SKM-1 (cell line): Measurements from ENCODE around the gene FUZ.

Source experiments
- DNase-seq: peaks from one replicate; lab custom pipeline; 2025; ENCODE audit not compliant: unreplicated experiment; lab: John Stamatoyannopoulos, UW

Gene FUZ

DNA sequence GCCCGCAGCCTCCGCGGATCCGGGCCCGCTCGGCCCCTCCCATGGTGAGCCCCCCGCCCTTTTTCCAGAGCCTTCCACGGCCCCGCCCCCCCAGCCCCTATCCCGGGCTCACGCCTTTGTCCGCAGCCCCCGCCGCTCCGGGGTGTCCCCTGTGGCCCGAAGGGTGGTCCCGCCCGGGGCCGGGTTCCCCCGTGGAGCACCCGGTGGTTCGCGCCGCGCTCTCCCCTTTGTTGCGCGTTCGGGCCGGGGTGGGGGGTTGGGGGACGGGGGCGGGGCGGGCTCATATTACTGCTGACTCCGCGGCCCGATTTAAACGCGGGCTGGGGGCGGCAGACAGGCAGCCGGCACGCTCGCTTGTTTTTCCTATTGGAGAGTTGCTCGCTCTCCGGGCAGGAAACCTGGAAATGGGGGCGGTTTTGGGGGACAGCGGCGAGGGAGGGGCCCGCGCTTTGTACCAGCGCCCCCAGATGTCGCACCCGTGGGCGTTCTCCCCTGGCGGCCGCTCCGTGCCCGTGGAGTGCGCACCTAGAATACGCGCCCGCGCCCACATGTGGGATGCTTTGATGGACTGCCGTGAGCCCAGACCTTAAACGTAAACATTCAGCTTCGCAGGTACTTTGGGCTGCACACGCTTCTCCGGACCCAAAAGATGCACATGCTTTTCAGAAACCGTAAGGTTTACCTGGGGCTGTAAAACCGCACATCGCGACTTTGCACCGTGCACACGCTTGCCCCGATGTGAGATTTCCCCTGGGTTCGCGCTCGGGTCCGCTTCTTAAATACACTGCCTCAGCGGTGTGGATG is 38.6 kb upstream of the FUZ start:
- no peak for DNase-seq

DNA sequence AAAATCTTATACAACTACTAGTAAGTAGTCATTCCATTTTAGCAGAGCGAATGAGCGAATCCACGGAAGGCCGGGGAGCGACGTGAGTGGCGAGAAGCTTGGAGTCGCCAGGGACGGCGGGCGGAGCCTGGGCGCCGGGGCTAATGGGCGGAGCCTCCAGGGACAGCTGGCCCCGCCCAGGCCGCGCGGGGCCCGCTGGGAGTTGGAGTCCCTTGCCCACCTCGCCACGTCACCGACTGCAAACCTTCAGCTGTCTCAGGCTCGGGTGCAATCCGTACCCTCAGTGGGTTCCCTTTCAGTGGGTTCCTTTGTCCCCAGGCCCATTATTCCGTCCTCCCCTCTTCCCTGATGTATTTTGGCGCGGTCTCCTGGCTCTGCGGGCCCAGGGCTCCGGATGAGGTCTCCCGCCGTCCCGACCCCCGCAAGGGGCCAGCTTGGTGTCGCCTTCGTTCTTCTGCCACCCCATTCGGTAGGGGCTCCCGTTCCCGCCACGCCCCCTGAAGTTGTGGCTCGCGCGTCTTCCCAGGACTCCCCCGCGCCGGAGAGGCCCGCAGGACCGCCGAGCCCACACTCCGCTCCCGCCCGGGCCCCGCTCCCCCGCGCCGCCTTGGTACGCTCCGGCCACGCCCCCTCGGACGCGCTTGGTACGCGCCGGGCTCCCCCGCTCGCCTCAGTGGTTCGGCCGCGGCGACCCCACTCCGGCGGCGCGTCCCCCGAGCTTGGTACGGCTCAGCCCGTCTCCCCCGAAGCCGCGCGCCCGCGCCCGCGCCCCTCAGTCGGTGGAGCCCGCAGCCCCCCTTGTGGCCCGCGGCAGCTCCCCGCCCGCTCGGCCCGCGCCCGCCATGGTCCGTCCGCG is 37.6 kb upstream of the FUZ start, which contains the start of gene PTOV1:
Gene PTOV1 (plus strand): TSS at position 673 of the 856 bp plus-strand sequence.
- peak; percentile 9 for DNase-seq

DNA sequence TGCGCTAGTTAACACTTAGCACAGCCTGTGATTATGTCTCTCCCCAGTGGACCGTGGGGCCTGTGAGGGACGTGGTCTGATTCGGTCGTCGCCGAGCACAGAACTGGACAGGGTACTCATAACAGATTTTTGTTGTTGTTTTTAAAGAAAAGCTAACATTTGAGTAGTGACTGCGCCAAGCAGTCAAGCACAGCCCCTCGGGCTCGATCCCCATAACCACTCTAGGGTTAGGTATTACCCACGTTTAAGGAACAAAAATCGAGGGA is 37.1 kb upstream of the FUZ start:
- no peak for DNase-seq

DNA sequence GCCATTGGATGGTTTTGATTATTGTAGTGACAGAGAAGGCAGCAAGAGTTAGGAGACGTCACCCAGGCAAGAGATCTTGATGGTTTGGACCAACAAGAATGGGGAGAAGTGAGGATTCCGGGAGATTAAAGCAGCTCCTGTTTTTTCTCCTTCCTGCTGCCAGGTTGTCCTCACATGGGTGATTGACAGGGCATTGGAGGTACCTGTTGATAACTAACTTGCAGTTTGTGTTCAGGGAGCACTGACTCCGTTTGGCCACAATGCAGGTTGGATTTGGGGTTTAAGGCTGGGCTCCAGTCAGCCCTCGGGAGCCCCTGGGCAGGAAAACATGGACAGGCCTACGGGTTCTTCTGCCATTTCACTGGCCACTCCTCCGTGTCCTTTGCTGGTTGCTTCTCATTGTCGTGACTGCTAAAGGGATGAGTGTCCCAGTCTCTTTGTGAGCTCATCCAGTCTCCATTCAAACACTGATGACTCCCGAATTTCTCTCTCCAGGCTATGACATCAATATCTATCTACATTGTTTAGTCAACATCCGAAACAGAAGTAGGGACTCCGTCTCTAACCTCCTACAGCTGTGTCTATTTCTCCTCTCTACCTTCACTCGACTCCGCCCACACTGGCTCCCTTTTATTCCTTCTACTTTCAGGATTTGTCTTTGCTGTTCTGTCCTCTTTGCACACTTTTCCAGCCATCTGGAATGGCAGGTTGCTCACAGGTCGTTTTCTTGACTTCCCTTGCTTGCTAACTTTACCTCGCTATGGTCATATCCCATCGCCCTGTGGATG is 36.5 kb upstream of the FUZ start:
- no peak for DNase-seq

DNA sequence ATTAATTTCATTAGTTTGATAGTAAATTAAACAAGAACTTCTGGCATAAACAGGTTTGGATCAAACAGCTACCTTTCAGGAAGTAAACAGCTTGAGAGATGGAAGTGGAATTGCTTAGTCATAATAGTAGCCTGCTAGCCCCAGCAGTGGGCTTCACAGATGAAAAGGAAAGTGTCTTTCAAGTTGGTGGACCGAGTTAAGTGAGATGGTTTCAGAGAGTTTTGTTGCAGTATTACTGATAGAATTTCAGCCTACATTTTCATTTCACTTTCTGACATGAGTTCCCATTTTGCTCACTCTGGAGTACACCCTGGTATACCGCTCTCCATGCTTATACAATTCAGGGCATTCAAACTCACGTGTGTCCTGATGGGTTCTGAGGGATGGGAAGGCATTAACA is 35.8 kb upstream of the FUZ start:
- no peak for DNase-seq

DNA sequence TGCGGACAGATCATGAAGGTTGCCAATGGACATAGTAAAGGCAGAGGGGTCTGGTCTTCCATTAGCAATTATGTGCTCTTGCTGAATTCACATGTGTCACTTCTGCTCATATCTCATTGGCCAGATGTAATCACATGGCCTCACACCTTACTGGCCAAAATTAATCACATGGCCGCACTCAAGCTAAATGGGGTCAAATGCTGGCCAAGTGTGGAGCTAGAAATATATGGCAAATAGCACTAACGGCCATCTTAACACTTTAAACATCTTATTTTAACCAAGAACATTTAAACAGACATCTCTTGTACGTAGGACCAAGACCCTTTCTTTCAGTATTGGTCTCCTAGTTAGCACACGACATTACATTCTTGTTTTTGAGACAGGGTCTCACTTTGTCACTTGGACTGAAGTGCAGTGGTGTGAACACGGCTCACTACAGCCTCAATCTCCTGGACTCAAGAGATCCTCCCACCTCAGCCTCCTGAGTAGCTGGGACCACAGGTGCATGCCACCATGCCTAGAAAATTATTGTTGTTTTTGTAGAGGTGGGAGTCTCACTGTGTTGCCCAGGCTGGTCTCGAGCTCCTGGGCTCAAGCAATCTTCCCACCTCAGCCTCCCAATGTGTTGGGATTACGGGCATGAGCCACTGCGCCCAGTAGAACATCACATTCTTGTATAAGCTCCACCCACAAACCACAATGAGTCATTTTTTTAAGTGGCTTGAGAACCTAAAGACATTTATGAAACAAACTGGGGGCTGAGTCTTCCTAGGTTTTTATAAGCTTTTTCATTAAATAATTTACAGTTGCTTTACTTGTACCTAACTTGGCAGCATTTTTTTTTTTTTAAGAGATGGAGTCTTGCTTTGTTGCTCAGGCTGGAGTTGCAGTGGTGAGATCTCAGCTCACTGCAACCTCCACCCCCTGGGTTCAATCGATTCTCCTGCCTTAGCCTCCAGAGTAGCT is 34.9 kb upstream of the FUZ start:
- DNase-seq: no peak

DNA sequence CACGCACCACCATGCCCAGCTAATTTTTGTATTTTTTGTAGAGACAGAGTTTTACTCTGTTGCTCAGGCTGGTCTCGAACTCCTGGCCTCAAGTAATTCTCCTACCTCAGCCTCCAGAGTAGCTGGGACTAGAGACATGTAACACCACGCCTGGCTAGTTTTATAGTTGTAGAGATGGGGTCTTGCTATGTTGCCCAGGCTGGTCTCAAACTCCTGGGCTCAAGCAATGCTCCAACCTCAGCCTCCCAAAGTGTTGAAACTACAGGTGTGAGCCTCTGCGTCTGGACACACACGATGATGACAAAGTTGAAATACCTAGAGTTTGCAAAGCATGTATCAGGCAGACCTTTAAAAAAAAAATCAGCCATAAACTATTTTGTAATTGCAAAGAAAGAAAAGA is 33.3 kb upstream of the FUZ start:
- no peak for DNase-seq

DNA sequence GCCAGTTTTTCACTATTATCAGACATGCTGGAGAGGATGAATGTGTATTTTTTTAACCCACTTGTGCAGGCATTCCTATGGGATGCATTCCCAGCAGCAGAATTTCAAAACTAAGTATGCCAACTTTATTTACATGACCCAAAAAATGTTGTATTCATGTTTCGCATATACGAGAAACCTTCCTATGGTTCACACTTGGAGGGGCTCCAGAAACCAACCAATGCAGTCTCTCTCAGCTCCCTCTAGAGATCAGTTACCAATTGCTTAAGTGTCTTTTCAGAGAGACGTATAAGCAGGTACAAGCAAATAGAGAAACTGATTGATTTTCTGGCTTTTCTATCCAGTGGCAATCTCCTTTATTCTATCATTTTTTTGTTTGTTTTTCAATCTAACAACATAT is 32.3 kb upstream of the FUZ start:
- DNase-seq: no peak

DNA sequence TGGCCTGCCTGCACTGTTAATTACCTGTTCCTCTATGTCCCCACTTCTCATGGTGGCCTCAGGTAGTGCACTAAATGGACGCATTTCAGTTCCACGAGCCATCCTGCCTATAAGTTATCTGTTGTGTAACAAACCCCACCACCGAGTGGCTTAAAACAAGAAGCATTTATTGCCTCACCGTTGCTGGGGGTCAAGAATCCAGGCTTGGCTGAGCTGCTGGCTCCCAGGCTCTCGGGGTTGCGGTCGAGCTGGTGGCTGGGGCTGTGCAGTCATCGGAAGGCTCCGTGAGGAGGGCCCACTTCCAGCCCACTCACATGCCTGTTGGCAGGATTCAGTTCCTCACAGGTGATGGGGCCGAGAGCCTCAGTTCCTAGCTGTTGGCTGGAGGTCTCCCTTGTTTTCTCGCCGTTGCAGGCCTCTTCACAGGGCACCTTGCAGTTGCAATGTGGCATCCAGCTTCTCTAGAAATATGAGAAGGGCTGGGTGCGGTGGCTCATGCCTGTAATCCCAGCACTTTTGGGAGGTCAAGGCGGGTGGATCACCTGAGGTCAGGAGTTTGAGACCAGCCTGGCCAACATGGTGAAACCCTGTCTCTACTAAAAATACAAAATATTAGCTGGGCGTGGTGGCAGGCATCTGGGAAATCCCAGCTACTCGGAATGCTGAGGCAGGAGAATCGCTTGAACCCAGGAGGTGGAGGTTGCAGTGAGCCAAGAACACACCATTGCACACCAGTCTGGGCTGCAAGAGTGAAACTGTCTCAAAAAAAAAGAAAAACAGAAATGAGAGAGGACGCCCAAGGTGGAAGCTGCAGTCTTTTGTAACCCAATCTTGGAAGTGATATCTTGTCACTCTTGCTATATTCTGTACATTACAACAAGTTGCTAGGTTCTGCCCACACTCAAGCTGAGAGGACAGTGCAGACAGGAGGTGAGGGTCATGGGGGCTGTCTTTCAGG is 31.3 kb upstream of the FUZ start:
- peak; percentile 2 for DNase-seq

DNA sequence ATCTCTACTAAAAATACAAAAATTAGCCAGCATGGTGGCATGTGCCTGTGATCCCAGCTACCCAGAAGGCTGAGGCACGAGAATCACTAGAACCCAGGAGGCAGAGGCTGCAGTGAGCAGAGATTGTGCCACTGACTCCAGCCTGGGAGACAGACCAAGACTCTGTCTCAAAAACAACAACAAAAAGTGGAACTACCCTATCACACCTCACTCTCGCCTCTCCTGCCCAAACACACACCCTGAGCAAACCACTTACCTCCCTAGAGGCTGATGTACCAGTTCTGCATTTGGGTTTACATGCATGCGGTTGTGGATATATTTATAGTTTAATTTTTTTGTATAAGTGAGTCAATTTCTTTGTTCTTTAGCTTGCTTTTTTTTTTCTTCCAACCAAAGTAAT is 30.2 kb upstream of the FUZ start:
- no peak for DNase-seq

DNA sequence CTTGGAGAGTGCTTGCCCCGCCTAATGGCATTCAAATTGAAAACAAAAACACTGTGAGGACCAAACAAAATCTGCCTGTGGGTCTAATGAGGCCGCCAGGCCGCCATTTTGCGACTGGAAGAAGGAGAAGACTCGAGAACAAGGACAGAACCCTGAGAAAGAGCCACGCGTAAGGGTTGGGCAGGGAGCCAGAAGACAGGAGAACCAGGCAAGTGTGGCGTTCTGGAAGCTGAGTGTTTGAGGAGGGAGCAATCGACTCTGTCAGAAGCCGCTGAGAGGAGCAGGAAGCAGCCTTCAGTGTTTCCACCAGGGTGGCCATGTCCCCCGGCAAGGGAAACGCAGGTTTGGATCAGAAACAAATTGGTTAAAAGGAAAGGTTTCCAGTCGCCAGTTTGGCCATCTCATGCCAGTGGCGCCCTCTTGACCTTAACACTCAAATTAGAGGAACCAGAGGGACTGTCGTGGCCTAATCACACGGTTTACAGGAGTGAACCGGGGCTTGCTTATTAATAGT is 27.7 kb upstream of the FUZ start:
- DNase-seq: no peak

DNA sequence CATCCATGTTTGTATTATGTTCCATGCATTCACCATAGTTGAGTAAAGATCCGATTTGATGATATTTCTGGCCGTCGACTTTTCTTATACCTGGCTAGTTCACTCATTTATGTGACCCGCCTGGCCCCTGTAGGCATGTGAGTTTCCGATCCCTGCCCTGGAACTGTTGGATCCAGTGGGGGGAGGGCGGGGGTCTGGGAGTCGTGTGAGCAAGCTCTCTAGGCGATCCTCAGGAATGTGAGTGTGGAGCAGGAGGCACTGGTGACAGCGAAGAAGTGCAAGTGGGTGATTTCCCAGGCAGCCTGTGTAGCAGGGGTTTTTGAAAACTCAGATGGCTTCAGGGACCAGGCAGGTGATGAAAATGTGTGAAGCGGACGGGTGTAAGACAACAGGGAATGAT is 27.2 kb upstream of the FUZ start:
- DNase-seq: no peak

DNA sequence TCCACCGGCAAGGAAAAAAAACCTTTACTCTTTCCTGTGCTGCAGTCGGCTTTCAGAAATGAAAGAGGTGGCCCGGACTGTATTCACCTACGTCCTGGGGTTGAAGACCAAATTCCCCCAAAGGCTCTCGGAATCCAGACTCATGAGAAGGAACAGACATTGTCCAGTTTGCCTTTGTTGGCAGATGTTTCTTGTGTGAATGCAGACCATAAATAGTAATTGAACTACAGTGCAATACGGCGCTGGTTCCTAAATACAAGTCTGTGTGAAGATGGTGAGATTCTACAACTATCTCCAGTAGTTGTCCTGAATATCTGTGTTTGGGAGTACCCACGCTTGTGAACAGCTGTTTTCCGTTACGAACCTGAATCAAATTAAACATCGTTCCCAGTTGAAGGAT is 26.6 kb upstream of the FUZ start:
- DNase-seq: no peak

DNA sequence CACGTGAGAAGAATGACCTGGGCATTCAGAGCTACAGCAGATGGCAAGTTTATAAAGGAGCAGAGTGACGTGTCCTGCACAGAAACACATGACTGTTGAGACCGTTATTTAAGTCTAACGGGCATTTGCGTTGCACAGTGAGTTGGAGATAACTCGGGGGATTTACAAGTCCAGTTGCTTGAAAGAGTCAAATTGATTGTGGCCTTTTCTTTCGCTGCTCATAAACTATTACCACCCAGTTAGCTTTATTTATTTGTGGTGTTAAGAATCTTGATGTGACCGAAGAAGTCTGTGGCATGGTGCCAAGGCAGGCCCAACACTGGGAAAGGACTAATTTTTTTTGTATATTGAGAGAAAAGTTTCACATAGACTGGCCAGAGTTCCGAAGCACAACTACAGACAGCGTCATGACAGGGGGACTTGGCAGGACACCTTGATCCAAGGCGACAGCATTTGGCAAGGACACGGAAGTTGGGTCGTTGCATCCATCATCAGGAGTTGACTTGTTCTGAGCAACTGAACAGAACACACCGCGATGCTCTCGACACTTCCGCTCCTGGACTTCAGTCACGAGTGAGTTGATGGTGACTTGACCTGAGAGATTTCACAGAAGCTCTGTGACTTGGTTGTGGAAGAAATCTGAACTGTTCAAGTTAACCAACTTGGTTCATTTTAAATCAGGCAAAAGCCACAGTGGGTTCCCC is 25.9 kb upstream of the FUZ start:
- no peak for DNase-seq

DNA sequence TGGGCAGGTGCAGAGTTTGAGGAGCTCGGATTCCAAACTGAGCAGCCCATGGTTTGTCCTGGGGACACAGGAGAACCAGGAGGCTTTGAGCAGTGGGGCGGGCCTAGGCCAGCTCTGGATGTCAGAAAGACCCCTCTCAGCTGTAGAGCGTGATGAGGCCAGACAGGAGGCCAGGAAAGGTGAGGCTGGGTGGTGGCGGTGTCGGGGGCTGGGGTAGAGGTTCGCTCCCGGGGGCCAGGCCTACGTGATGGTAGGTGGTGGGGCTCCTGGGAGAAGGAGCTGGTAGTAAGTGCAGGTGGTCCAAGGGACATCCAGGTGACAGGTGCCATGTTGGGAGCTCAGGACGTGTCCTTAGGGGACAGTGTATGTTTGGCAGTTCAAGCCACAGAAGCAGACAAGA is 24.3 kb upstream of the FUZ start:
- no peak for DNase-seq

DNA sequence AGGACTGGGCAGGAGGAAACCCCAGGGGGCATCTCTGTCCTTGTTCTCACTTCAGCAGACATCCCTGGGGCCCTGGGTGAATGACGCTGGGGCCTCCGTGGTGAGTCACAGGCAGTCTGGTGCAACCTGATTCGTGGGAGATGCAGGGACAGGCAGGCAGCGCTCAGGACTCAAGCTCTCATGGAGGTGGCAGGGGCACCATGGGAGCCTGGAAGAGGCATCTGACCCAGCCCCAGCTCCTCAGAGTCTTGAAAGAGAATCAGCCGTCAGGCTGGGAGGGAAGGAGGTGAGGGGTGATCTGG is 23.9 kb upstream of the FUZ start:
- no peak for DNase-seq

DNA sequence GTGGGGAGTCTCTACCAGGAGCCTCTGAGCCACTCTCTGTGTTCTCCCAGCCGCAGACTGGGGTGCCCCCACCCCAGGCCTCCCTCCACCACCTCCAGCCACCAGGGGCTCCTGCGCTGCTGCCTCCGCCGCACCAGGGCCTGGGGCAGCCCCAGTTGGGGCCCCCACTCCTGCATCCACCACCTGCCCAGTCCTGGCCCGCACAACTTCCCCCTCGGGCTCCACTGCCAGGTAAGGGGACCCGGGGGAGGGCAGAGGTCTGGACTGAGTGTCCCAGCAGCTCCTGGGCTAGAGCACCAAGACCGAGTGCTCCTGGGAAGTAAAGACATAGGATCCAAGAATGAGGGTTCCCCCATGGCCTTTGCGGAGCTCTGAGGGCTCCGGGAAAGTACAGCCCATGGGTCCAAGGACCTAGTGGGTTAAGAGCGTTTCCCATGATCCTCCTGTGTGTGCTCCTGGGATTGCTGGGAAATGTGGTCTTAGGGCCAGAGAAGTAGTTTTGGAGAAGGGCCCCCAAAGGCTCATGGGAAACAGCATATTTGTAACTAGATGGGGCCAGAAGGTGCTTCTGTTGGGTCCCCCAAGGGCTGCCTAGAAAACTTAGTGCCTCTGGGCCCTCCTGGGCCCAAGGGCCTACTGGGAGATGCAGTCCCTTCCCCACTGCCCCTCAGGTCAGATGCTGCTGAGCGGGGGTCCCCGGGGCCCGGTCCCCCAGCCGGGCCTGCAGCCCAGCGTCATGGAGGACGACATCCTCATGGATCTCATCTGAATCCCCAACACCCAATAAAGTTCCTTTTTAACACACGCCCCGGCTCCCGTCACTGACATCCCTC is 23.3 kb upstream of the FUZ start:
- DNase-seq: no peak

DNA sequence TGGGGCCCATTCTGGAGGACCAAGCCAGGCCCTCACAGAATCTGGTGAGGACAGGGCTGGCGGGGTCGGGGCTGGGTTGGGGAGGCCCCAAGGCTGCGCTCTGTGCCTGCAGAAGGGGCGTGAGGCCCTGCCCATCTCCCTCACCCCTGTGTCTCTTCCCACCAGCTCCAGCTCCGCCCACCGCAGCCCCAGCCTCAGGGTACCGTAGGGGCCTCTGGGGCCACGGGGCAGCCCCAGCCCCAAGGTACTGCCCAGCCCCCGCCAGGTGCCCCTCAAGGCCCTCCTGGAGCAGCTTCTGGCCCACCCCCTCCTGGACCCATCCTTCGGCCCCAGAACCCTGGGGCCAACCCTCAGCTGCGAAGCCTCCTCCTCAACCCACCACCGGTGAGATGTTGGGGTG is 22.5 kb upstream of the FUZ start:
- DNase-seq: no peak
